Pons (tissue), 1 donor: ENCODE measurements around the gene LDHB.
"Not testable (repeated sequence)": the region's sequence is repeated elsewhere in the genome, so short reads cannot be mapped to it uniquely, and the experiment has no call there.

Experiments used
- DNase-seq: peaks from one replicate; pipeline ENCODE4 v3.0.0-alpha.2; 2016; ENCODE audit warnings: low spot score

Gene LDHB

GRCh38 chr12:21607701-21608100 is 49.9 kb downstream of the LDHB start:
- peak; percentile 56 for DNase-seq

DNA sequence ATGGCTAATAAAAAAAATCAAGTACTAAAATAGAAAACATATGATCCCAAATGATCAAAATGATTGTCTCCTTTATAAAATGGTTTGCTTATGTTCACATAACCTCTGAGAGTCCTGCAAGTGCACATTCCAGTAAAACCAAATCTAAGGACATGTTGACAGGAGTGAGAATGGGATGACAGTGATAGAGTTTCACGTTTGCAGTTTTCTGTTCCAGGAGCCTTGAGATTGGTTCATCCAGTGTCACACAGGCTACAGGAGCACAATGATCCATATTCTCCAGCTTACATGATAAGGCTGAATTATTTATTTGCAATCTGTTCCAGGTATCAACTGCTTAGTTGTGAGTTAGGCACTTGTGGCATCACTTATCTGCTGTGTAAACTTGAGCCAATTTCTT is 51.5 kb downstream of the LDHB start:
- no peak for DNase-seq

DNA sequence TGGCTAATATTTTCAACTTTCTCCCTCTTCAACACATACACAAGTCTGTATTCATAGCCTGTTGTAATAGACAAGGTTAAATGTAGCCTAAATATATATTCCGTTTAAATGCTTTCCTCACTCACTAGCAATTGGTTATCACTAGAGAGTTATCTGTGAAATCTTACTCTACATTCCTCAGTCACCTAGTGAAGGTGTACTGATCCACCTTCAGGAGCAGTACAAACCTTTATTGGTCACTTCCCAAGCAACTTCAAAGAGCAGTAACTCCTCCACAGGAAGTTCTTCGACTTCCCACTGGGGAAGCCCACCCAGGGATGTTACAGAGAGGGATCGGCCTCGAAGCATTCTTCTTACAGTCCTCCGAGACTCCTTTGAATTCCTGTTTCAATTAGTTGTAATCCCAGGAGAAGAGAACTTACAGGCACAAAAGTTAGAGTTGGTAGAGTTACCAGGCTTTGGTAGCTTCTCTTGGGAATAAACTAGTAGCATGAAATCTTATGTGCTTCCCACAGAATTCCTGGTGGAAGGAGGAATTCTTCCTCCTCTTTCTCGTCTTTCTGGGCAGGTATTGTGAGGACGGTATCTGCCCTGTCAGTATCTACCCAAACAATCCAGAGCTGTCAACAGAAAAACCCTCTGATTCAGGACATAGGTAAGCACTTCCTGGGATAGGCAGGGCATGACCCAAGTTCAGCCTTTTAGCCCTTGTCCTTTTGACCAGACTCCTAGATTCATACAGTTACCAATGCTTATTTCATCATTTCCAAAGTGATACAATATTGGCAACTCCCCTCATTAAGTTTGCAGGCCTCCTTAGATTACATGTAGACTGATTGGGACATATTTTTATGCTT is 53.2 kb downstream of the LDHB start, which contains the start of gene GYS2:
Gene GYS2 (minus strand): TSS at position 603 of the 857 bp plus-strand sequence. CDS start 255 bp downstream, at position 348.
- no peak for DNase-seq

DNA sequence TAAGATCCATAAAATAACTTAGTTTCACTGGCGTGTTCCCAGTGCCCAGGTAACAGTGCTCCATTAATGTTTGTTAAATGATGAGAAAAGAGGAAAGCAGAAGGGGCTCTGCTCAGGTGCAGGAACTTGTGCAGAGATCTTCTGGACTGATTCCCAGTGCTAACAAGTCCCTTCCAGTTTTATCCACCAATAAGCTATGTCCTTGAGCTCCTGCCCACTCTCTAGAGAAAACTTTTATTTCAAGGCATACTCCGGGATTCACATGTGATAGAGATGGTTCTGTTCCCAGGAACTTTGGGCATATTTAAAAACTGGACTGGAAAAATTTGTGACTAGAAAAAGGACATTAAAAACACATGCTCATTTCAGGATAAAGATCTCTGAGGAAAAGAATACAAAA is 54.9 kb downstream of the LDHB start:
- DNase-seq = peak; percentile 24

- no peak for DNase-seq
These were observed 57.4 kb downstream of the LDHB start for GRCh38 chr12:21600196-21600595.

GRCh38 chr12:21599143-21599999 is 58.3 kb downstream of the LDHB start:
- DNase-seq = no peak

GRCh38 chr12:21598651-21599050 is 59.0 kb downstream of the LDHB start:
- DNase-seq = no peak

GRCh38 chr12:21595356-21595755 is 62.3 kb downstream of the LDHB start:
- DNase-seq = not testable (repeated sequence)

GRCh38 chr12:21585485-21585884 is 72.2 kb downstream of the LDHB start:
- DNase-seq = no peak
